ENCODE results near the gene TUBA4B.

Gene TUBA4B

DNA sequence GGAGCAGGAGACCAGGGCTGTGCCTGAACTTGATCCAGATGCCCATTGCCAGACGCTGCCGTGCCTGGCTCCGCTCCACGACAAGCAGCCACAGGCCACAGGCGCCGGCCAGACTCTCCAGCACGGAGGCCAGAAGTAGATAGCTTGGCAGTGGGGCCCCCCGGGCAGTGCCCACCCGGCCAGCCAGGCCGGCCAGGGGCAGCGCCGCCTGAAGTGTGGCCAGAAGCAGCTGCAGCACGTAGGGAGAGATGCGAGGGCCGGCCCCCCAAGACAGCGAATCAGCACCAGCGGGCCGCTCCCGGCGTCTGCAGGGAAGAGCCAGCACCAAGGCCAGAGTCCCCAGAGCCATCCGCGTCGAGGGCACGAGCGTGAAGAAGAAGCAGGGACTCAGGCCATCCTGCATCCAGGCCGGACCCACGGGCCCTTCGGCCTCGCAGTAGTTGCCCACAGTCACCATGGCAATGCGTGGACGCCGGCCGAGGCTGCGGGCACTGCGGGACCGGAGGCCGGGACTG is 34.8 kb upstream of the TUBA4B start:
- DNase-seq (ENCODE audit: extremely low spot score): peak; percentile 51
- POLR2A ChIA-PET: interaction anchor here (0.8 to 1.0 kb wide), 2 partner anchors 34 to 36 kb away, joined by 3 read pairs; no protein-coding TSS in a partner anchor
- CTCF ChIA-PET: interaction anchor here (0.8 to 1.8 kb wide), 3 partner anchors 59 to 77 kb away, joined by 4 to 6 read pairs (median 6); partner anchors contain the start of gene DNAJB2
- TF ChIP-seq, protein P1, sequence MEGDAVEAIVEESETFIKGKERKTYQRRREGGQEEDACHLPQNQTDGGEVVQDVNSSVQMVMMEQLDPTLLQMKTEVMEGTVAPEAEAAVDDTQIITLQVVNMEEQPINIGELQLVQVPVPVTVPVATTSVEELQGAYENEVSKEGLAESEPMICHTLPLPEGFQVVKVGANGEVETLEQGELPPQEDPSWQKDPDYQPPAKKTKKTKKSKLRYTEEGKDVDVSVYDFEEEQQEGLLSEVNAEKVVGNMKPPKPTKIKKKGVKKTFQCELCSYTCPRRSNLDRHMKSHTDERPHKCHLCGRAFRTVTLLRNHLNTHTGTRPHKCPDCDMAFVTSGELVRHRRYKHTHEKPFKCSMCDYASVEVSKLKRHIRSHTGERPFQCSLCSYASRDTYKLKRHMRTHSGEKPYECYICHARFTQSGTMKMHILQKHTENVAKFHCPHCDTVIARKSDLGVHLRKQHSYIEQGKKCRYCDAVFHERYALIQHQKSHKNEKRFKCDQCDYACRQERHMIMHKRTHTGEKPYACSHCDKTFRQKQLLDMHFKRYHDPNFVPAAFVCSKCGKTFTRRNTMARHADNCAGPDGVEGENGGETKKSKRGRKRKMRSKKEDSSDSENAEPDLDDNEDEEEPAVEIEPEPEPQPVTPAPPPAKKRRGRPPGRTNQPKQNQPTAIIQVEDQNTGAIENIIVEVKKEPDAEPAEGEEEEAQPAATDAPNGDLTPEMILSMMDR (IDR thresholded peaks at IDR 0.05; ENCODE audit: control extremely low read depth, extremely low read depth, low read depth, missing control alignments): no peak

DNA sequence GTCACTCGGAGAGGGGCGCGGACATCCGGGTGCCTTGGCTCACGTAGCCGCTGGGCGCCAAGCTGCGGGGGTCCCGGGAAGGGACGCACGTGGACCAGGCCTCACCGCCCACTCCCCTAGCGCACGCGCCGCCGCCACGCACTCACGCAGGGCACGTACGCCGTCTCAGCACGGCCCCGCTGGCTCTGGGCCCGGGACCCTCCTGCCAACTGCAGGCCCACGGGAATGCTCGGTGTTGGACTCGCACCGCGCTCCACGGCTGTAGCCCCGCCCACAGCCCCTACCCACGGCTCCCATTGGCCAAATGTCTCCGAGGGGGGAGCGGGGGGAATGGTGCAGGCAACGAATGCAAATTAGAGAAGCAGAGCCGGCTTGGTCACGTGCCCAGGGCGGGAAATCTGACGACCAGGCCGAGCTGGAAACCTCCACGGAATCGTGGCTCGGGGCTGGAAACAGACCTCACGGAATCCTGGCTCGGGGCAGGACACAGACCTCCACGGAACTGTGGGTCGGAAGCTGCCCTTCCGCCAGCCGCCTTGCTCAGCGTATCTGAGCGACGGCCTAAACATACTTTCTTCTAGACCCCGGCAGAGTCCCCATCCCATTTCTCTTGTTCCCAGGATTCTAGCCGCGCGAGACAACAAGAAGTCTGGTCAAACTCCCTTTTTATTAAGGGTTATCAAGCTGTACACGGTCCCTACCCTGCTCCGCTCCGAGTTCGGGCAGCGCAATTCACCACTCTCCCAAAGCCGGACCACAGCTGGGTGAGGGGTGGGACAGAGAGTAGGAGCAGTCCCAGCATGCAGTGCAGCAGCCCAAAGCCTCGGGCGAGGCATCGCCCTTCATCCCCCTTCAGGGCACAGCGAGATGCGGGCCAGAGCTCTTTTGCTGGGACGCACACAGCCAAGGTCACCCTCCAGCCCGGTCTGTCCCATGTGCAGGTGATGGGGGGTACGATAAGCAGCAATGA is 34.0 kb upstream of the TUBA4B start, which contains the start of gene ABCB6:
TSS of gene ABCB6 (minus strand) at position 227 of the 970 bp plus-strand sequence. CDS start 285 bp downstream, outside the sequence.
- TF ChIP-seq, protein P1 (IDR thresholded peaks at IDR 0.05; ENCODE audit: control extremely low read depth, extremely low read depth, low read depth, missing control alignments): no peak
- ChIA-PET CTCF (interaction anchor here (0.6 to 1.8 kb wide), 6 partner anchors 19 to 76 kb away, joined by 3 to 6 read pairs (median 4); partner anchors contain the start of gene DNAJB2), POLR2A (interaction anchor here (0.6 to 0.8 kb wide), 3 partner anchors 36 to 47 kb away, joined by 3 to 4 read pairs (median 3); no protein-coding TSS in a partner anchor)
- DNase-seq (ENCODE audit: extremely low spot score): peak; percentile 93

DNA sequence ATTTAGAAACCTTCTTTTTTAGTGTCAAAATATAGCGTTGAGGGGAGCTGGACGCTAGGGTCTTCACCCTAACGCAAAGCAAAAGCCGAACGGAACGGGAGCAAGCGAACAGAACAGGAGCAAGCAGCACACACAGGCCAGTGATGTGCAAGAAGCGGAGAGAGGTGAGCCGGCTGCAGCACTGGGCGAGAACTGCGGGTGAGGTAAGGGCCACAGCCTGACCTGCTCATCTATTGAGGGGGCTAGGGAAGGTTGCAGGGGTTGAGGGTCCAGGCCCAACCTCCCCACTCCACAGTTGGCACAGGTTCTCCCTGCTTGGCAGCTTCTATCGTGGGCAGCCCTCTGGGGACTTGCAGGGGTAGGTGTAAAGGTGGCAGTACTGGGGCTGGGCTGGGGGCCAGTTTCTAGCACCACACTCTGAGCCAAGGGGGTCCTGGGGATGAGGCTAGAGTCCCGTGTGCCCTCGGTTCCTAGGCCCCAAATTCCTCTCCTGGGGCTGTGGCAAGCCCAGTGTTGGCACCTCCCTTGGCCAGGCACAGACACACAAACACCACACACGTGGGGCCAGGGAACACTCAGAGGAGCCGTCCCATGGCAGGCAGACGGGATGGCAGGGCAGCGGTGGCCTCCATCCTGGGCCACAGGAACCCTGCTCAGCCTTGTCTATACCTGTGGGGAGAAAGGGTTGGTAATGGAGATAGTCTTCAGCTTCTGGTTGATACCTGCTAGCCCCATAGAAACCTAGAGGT is 33.1 kb upstream of the TUBA4B start:
- TF ChIP-seq, protein P1 (IDR thresholded peaks at IDR 0.05; ENCODE audit: control extremely low read depth, extremely low read depth, low read depth, missing control alignments): no peak
- no peak for DNase-seq (ENCODE audit: extremely low spot score)
- CTCF ChIA-PET: interaction anchor here (0.9 to 1.8 kb wide), 5 partner anchors 10 to 75 kb away, joined by 3 to 6 read pairs (median 3); partner anchors contain the start of gene ANKZF1
- POLR2A ChIA-PET: no interaction called here

DNA sequence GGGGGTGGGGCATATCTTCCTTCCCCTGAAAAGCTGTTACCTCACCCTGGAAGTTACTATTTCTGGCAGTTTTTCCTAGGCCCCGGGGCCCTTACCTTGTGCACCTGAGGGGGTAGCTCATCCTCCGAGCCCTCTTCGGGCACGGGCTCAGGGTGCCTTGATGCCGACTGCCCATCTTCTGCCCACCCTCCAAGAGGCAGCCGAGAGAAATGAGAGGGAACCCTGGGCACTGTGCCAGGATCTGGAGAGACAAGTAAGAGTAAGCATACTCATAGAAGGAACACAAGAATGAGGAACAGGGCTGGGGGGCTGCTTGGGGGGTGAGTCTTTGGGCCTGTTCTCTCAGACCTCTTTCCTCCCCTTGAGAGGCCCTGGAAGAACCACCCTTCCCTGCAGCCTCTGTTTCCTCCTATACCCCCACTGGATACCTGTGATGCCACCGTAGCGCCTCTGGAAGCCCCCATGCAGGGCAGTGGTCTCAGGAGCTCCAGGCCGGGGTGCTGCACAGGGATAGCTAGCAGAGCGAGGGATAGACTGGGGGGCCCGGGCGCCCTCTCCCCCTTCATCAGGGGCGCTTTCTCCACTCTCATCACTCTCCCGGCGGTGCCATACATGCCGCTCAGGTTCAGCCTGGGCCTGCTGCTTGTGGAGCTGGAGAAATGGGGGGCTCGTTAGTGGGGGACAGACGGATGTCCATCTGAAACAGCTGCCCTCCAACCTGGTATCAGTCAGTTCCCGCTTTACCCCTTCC is 32.2 kb upstream of the TUBA4B start:
- DNase-seq (ENCODE audit: extremely low spot score): no peak
- CTCF ChIA-PET: interaction anchor here (0.9 to 1.2 kb wide), 3 partner anchors 9 to 74 kb away, joined by 3 read pairs; partner anchors contain the start of gene ANKZF1
- POLR2A ChIA-PET: no interaction called here
- TF ChIP-seq, protein P1 (IDR thresholded peaks at IDR 0.05; ENCODE audit: control extremely low read depth, extremely low read depth, low read depth, missing control alignments): no peak

DNA sequence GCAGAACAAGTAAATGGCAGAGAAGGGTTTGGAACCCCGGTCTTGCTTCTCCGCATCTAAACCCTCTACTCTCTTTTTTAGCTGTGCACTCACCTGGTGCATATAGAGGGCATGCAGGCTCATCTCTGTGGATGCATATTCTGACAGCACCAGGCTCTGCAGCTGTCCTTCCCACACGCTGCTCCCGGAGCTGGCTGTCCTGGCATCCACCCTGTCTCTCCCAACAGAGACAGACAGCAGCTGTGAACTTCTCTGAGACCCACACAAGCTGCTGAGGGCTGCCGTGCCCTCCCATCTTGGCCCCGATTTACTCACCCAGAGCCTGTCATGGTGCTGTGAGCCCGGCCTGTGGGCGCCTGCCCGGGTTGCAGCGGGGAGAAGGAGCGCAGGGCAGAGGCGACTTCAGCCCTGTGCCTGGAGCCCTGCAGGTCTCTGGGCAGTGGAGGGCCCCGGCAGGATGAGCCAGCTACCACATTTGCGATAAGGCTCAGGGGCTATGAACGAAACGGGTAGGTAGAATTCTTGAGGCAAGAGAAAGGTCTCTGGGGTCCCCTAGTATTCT is 31.0 kb upstream of the TUBA4B start:
- TF ChIP-seq, protein P1 (IDR thresholded peaks at IDR 0.05; ENCODE audit: control extremely low read depth, extremely low read depth, low read depth, missing control alignments): no peak
- no peak for DNase-seq (ENCODE audit: extremely low spot score)
- CTCF ChIA-PET: interaction anchor here (0.6 to 1.2 kb wide), 4 partner anchors 13 to 73 kb away, joined by 3 to 5 read pairs (median 4); no protein-coding TSS in a partner anchor
- POLR2A ChIA-PET: no interaction called here
